ENCODE measurements around the gene ZMYM2.

ZMYM2 gene

DNA sequence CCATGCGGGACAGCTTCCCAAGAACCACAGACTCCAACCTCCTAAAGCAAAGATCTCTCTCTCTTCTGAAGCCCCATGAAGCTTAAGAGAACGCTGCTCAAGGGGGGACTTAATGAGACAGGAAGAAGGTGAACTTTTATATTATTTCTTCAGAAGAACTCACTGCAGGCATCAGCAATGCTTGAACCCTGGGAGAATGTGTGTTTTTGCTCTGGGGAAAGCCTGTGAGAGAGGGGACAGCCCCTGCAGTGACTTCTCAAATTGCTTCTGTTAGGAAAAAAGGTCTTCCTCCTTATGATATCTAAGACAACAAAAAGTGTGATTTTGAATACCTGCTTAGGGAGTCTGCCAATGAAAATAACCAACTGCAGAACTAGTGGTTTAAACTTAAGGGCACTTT lies 179.3 kb downstream of the ZMYM2 start:
- DNase-seq, result no peak

DNA sequence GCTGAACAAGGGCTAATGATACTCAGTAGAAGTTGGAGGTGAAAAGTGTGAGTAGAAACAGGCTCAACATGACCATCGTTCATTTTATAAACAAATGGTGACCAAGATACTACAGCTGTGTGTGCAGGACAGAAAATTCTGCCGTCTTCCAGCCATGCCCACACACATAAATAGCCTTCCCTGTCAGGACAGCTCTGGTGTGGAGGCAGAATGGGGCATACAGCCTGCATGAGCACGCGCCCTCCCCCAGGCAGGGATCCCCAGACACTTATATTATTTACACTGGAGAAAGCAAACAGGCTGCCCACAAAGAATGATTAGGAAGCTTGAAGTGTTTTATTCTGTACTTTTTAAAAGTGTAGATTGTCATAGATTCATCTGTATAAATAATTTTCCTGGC lies 182.0 kb downstream of the ZMYM2 start:
- no peak for DNase-seq

All from stimulated activated CD4-positive, alpha-beta T cell treated with anti-CD3 and anti-CD28 coated beads, Interleukin-4, amount 100 ng/mL, for 24 hours (primary cell).